ENCODE measurements around the gene ZBTB48. TPM values are rescaled to one million over a fixed set of nuclear protein-coding genes. Genes with fewer than 3 reads are reported as not detected.

The ZBTB48 gene
- total and polyA plus RNA-seq, 7 donors: 14.4 to 31.3 (median 17.6) TPM

DNA sequence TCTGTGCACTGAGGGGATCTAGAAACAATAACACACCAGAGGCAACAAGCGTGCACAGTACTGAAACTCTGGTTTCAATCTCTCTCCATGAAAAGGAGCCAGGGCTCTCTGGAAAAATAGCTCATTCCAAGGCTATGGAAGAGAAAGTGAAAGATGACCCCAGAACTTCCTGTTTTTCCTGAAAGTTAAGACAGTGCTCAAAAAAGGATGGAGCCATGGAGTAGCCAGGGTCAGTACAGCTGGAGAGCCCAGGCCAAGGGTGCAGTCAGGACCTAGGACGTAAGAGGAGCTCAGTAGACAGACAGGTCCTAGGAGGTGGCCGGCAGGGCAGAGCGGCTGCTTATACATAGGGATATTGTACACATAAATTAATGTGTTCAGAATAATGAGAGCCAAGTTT is 44.6 kb upstream of the ZBTB48 start:
- Histone ChIP-seq H3K9me3 (no peaks in the 10 kb centered on the region), H3K36me3 (peaks cover 15 to 62% (median 28%) of the 10 kb centered on the region in 4 donors), H3K27ac (no peak overlapping the region), H3K4me1 (no peaks in the 10 kb centered on the region), H3K4me3 (no peak overlapping the region), H3K27me3 (no peaks in the 10 kb centered on the region)
- intact Hi-C loops (cut with DNase I): no loop called here
- DNase-seq: no peak
- WGBS, 2 donors: 90 to 94% methylated on average over 4 of the region's 4 CpGs
- TF ChIP-seq EP300 (IDR thresholded peaks at IDR 0.05): no peak
- TF ChIP-seq, protein P1, sequence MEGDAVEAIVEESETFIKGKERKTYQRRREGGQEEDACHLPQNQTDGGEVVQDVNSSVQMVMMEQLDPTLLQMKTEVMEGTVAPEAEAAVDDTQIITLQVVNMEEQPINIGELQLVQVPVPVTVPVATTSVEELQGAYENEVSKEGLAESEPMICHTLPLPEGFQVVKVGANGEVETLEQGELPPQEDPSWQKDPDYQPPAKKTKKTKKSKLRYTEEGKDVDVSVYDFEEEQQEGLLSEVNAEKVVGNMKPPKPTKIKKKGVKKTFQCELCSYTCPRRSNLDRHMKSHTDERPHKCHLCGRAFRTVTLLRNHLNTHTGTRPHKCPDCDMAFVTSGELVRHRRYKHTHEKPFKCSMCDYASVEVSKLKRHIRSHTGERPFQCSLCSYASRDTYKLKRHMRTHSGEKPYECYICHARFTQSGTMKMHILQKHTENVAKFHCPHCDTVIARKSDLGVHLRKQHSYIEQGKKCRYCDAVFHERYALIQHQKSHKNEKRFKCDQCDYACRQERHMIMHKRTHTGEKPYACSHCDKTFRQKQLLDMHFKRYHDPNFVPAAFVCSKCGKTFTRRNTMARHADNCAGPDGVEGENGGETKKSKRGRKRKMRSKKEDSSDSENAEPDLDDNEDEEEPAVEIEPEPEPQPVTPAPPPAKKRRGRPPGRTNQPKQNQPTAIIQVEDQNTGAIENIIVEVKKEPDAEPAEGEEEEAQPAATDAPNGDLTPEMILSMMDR (IDR thresholded peaks at IDR 0.05): no peak
- no peak for TF ChIP-seq POLR2A (IDR thresholded peaks at IDR 0.05)
- TF ChIP-seq POLR2AphosphoS5 (IDR thresholded peaks at IDR 0.05): no peak

DNA sequence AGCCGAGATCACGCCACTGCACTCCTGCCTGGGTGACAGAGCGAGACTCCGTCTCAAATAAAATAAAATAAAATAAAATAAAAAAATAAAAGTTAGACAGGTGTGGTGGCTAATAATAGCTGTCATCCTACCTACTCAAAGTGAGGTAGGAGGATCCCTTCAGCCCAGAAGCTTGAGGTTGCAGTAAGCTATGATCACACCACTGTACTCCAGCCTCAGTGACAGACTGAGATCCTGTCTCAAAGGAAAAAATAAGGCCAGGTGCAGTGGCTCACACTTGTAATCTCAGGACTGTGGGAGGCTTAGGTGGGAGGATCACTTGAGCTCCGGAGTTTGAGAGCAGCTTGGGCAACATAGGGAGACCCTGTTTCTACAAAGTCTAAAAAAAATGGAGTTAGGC is 43.5 kb upstream of the ZBTB48 start:
- intact Hi-C loops (cut with DNase I): no loop called here

DNA sequence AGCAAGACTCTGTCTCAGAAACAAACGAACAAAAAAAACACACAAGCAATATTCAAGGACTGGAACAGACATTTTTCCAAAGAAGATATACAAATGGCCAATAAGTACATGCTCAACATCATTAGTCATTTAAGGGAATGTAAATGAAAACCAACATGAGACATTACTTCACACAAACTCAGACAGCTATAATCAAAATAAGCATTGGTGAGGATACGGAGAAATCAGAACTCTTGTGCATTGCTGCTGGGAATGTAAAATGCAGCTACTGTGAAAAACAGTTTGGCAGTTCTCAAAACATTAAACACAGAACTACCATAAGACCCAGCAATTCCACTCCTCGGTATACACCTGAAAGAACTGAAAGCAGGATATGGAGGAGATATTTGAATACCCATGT is 40.8 kb upstream of the ZBTB48 start:
- H3K4me3 ChIP-seq: no peak overlapping the region
- TF ChIP-seq POLR2A (IDR thresholded peaks at IDR 0.05) (no peak), EP300 (IDR thresholded peaks at IDR 0.05) (no peak), POLR2AphosphoS5 (IDR thresholded peaks at IDR 0.05) (no peak)
- TF ChIP-seq, protein P1 (IDR thresholded peaks at IDR 0.05): no peak
- H3K9me3 ChIP-seq: no peaks in the 10 kb centered on the region
- H3K27ac ChIP-seq: no peak overlapping the region
- no peaks in the 10 kb centered on the region for H3K4me1 ChIP-seq
- no peak for DNase-seq
- intact Hi-C loops (cut with DNase I): no loop called here
- H3K36me3 ChIP-seq: peaks cover 0 to 64% (median 10%) of the 10 kb centered on the region in 4 donors
- H3K27me3 ChIP-seq: no peaks in the 10 kb centered on the region
- 57 to 69% methylated on average over 3 of the region's 3 CpGs for WGBS, 2 donors

More for the DNA sequence above, 43.5 kb upstream of the ZBTB48 start:
- no peaks in the 10 kb centered on the region for H3K4me1 ChIP-seq
- TF ChIP-seq EP300 (IDR thresholded peaks at IDR 0.05): no peak
- TF ChIP-seq POLR2A (IDR thresholded peaks at IDR 0.05): no peak
- TF ChIP-seq, protein P1 (IDR thresholded peaks at IDR 0.05): no peak
- no peak for TF ChIP-seq POLR2AphosphoS5 (IDR thresholded peaks at IDR 0.05)
- no peak overlapping the region for H3K4me3 ChIP-seq
- no peak overlapping the region for H3K27ac ChIP-seq
- no peaks in the 10 kb centered on the region for H3K27me3 ChIP-seq
- WGBS, 2 donors: 80 to 94% methylated on average over 5 of the region's 5 CpGs
- no peak for DNase-seq
- H3K9me3 ChIP-seq: no peaks in the 10 kb centered on the region
- peaks cover 15 to 62% (median 23%) of the 10 kb centered on the region in 4 donors for H3K36me3 ChIP-seq

DNA sequence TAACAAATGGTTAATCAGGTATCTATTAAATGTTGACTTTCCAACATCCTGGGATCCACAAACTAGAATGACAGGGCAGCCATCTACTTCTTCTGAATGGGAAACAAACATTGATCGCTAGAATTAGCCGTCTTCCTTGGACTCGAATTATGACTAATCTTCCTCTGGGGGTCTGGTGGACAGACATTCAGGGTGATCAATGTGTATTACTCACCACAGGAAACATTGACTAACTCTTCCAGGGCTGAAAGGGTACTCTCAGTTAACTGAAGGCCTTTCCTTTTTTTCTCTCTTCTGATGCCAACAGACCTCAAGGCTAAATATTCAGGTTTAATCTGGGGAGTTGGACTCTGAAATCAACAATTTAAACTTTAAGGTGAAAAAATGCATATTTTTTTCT is 35.0 kb upstream of the ZBTB48 start:
- no peak for DNase-seq
- H3K9me3 ChIP-seq: no peaks in the 10 kb centered on the region

More for the DNA sequence above, 35.0 kb upstream of the ZBTB48 start:
- Histone ChIP-seq H3K27ac (no peak overlapping the region), H3K4me1 (no peaks in the 10 kb centered on the region), H3K27me3 (no peaks in the 10 kb centered on the region), H3K4me3 (no peak overlapping the region), H3K36me3 (peaks cover 10 to 95% (median 50%) of the 10 kb centered on the region in 4 donors)
- intact Hi-C loops (cut with DNase I): no loop called here
- no peak for TF ChIP-seq POLR2A (IDR thresholded peaks at IDR 0.05)
- TF ChIP-seq, protein P1 (IDR thresholded peaks at IDR 0.05): no peak
- no peak for TF ChIP-seq POLR2AphosphoS5 (IDR thresholded peaks at IDR 0.05)
- TF ChIP-seq EP300 (IDR thresholded peaks at IDR 0.05): no peak
- 91 to 94% methylated on average over 3 of the region's 3 CpGs for WGBS, 2 donors

Measured in sigmoid colon (tissue), 7 donors.